HL-60/S4 (cell line): ENCODE data around the gene KIF26B.

ENCODE experiments used
- in situ Hi-C: fragments of 300-500 bp; cut with MboI; formaldehyde crosslinking; loops from 2 replicates; pipeline ENCODE4 v1.14.3; 2022; ENCODE audit warnings: low sequenced_read_pairs

Gene KIF26B

DNA sequence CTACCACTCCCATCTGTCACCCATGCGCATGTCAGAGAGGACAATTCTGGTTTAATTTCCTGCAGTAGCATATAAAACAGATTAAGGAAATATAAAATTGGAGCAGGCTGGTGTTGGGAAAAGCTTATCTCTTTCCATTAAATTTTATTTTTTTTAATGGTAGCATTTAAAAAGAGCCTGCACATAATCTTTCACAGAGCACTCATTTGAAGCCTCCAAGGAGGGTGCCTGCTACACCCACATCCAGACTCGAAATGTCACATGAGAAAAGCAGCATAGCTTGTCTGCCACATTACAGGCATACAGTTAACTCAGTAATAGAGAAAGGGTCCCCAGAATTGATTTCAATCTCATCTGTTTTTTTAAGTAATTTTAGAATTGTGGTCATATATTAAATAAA lies 599.0 kb downstream of the KIF26B start:
- in situ Hi-C loops = no loop called here

- in situ Hi-C loops = no loop called here
These were observed 599.7 kb downstream of the KIF26B start for GRCh38 chr1:245754463-245754961.
